Adrenal gland (tissue), 5 donors: ENCODE results near the gene SNTB2.

Experiments
- POLR2A ChIP-seq, 2 donors: fragments of 450-650 bp; IDR thresholded peaks; one replicate each; pipeline ENCODE4 v1.6.1; 2017; ENCODE audit warnings: antibody characterized with exemption in 2 of 2, mild to moderate bottlenecking in 2 of 2, moderate library complexity in 1 of 2
- TF ChIP-seq, protein P1 (sequence below), 6 experiments: fragments of 450-650 bp in 4 of 6; fragments of 200-600 bp in 2 of 6; sonication (generic) in 1 of 6; IDR thresholded peaks; 1 replicate in 5 of 6; 2 replicates in 1 of 6; pipeline versions ENCODE4 v1.5.1 to v1.8.0; 2016 to 2021; ENCODE audit warnings: antibody characterized with exemption in 6 of 6, mild to moderate bottlenecking in 2 of 6, moderate library complexity in 1 of 6
- donor health status: DM: no; HTN: no; CAD: no.

DNA sequence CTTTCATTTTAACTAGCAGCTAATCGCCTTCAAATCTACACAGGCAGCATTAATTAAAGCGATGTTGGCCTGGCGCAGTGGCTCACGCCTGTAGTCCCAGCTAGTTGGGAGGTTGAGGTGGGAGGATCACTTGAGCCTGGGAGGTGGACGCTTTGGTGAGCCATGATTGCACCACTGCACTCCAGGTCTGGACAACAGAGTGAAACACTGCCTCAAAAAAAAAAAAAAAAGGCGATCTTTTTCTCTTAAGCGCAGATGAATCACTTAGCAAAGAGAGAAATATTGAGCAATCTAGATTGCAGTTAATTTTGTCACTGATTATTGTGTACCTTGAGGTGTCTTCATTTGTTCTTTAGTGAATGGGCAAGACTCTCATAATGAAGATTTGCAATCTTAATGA is 12.4 kb downstream of the SNTB2 start:
- TF ChIP-seq POLR2A (IDR thresholded peaks at IDR 0.05): no peak
- TF ChIP-seq, protein P1, sequence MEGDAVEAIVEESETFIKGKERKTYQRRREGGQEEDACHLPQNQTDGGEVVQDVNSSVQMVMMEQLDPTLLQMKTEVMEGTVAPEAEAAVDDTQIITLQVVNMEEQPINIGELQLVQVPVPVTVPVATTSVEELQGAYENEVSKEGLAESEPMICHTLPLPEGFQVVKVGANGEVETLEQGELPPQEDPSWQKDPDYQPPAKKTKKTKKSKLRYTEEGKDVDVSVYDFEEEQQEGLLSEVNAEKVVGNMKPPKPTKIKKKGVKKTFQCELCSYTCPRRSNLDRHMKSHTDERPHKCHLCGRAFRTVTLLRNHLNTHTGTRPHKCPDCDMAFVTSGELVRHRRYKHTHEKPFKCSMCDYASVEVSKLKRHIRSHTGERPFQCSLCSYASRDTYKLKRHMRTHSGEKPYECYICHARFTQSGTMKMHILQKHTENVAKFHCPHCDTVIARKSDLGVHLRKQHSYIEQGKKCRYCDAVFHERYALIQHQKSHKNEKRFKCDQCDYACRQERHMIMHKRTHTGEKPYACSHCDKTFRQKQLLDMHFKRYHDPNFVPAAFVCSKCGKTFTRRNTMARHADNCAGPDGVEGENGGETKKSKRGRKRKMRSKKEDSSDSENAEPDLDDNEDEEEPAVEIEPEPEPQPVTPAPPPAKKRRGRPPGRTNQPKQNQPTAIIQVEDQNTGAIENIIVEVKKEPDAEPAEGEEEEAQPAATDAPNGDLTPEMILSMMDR (IDR thresholded peaks at IDR 0.05): no peak
